ENCODE data around the gene DENND10.
"Not testable (repeated sequence)": the region's sequence is repeated elsewhere in the genome, so short reads cannot be mapped to it uniquely, and the experiment has no call there.

Gene DENND10

GRCh38 chr10:119098576-119098975 is 5.3 kb upstream of the DENND10 start:
- DNase-seq (ENCODE audit: low read depth), result no peak

GRCh38 chr10:119100434-119101238 is 3.3 kb upstream of the DENND10 start:
- no peak for DNase-seq (ENCODE audit: low read depth)

- no peak for DNase-seq (ENCODE audit: low read depth)
Measured at GRCh38 chr10:119101366-119102098, 2.4 kb upstream of the DENND10 start.

- DNase-seq (ENCODE audit: low read depth), result no peak
Measured at GRCh38 chr10:119103241-119103902, 541 bp upstream of the DENND10 start.

- DNase-seq (ENCODE audit: low read depth), result no peak
Measured at GRCh38 chr10:119104654-119105015, 722 bp downstream of the DENND10 start.

GRCh38 chr10:119105155-119105554 is 1.2 kb downstream of the DENND10 start:
- DNase-seq (ENCODE audit: low read depth), result no peak

GRCh38 chr10:119105899-119106298 is 2.0 kb downstream of the DENND10 start:
- DNase-seq (ENCODE audit: low read depth), result not testable (repeated sequence)

GRCh38 chr10:119107106-119107505 is 3.2 kb downstream of the DENND10 start:
- DNase-seq (ENCODE audit: low read depth), result not testable (repeated sequence)

GRCh38 chr10:119107771-119108170 is 3.9 kb downstream of the DENND10 start:
- DNase-seq (ENCODE audit: low read depth), result not testable (repeated sequence)

- no peak for DNase-seq (ENCODE audit: low read depth)
Measured at GRCh38 chr10:119112056-119112455, 8.1 kb downstream of the DENND10 start.

GRCh38 chr10:119113751-119114732 is 10.1 kb downstream of the DENND10 start:
- DNase-seq (ENCODE audit: low read depth), result no peak

- DNase-seq (ENCODE audit: low read depth), result no peak
Measured at GRCh38 chr10:119115926-119116325, 12.0 kb downstream of the DENND10 start.

GRCh38 chr10:119116326-119116951 is 12.5 kb downstream of the DENND10 start:
- DNase-seq (ENCODE audit: low read depth), result no peak

GRCh38 chr10:119118231-119118630 is 14.3 kb downstream of the DENND10 start:
- DNase-seq (ENCODE audit: low read depth), result no peak

GRCh38 chr10:119119400-119119799 is 15.5 kb downstream of the DENND10 start:
- DNase-seq (ENCODE audit: low read depth), result no peak

- no peak for DNase-seq (ENCODE audit: low read depth)
Measured at GRCh38 chr10:119120413-119120867, 16.5 kb downstream of the DENND10 start.

GRCh38 chr10:119120875-119121274 is 17.0 kb downstream of the DENND10 start:
- no peak for DNase-seq (ENCODE audit: low read depth)

GRCh38 chr10:119125942-119126341 is 22.0 kb downstream of the DENND10 start:
- DNase-seq (ENCODE audit: low read depth), result no peak

GRCh38 chr10:119129721-119130120 is 25.8 kb downstream of the DENND10 start:
- no peak for DNase-seq (ENCODE audit: low read depth)

- no peak for DNase-seq (ENCODE audit: low read depth)
Measured at GRCh38 chr10:119131512-119132240, 27.8 kb downstream of the DENND10 start.

Data from stimulated activated CD8-positive, alpha-beta memory T cell treated with anti-CD3 and anti-CD28 coated beads, Interleukin-4, amount 100 ng/mL, for 24 hours (primary cell).